HL-60/S4 (cell line): ENCODE data around the gene ARFGEF3.

Experiments
- in situ Hi-C: fragments of 300-500 bp; cut with MboI; formaldehyde crosslinking; loops from 2 replicates; pipeline ENCODE4 v1.14.3; 2022; ENCODE audit warnings: low sequenced_read_pairs

ARFGEF3 gene

DNA sequence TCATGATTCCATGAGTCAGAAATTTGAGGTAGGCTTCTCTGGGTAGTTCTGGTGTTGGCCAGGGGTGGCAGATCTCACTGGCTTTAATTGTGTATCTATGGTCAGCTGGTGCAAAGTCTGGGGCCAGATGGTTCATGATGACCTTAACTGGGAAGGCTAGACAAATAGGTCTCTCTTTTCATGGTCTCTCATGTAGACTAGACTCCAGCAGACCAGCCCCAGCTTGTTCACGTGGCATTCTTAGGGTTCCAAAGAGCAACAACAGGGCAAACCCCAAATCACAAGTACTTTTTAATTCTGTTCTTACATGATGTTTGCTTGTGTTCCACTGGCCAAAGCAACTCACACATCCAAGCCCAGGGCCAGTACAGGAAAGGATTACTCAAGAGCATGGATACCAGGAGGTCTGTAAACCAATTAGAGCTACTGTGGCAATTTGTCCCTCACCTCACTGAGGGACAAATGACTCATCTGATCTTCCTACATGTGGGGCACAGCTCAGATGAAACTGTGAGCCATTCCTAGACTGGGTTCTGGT lies 136.1 kb downstream of the ARFGEF3 start:
- in situ Hi-C loops, result no loop called here

- in situ Hi-C loops, result no loop called here
These were observed 138.7 kb downstream of the ARFGEF3 start for GRCh38 chr6:138300469-138300868.

DNA sequence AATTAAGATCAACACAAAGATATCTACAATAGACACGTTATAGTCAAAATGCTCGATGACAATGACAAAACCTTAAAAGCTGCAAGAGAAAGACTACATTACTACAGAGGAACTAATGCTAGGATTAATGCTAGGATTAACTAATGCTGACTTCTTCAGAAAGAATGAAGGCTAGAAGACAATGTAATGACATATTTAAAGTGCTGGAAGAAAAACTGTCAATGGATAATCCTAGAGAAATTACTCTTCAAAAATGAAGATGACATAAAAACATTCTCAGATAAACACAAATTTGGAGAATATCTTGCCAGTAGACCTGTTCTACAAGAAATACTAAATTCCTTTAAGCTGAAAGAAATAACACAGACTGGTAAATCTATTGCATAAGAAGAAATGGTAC lies 140.8 kb downstream of the ARFGEF3 start:
- in situ Hi-C loops, result no loop called here

DNA sequence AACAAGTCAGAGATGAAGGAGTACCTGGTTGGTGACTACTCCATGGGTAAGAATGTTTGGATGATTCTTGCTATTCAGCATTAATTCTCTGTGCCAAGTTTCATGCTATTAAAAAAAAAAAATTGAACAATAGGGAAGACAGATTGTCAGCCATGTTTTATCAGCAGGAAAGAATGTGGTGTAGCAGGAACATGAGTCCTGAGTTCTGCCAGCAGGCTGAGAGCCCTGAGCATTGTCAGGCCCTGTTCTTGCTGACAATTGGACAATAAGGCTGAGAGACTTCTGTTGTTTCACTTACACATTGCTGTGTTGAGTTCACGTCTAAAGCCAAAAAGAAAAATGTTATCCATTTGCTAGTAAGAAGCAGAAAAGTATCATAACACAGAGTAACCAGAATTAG lies 145.6 kb downstream of the ARFGEF3 start:
- in situ Hi-C loops, result no loop called here

DNA sequence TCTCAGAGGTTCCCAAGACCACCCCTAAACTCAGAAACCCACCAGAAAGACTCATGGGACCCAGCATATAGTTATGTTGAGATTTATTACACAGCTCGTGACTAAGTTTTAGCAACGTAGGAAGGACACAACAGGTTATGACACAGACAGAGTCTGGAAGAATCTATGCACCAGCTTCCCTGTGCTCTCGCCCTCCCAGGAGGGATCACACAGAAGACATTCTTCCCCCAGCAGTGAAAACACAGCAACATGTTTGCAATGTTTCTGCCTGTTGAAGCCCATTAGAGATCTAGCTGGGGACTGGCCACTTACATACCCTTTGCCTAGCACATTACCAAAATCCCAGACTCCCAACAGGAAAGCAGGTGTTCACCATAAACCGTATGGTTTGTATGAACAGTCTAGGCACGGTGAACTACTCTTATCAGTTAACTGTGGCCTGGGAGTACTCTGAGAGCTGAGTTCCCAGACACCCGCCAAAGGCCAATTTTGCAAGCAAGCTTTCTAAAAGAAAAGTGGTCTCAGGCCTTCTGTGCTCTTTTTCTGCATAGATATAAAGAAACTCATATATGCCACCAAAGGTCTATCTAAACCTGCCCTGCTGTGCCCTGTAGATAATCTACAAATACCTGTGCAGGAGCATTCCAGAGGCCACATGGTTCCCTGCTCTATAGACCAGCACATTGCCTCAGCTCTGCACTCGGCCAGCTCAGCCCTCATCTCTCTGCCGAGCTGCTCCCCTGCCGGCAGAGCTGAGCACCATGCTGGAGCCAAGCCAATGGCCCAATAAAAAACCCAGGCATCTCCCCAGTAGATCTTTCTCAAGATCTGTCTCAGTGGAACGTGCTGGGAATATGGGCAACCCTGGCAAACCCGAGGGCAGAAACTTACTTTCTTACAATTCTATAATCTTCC lies 146.3 kb downstream of the ARFGEF3 start:
- in situ Hi-C loops, result no loop called here

DNA sequence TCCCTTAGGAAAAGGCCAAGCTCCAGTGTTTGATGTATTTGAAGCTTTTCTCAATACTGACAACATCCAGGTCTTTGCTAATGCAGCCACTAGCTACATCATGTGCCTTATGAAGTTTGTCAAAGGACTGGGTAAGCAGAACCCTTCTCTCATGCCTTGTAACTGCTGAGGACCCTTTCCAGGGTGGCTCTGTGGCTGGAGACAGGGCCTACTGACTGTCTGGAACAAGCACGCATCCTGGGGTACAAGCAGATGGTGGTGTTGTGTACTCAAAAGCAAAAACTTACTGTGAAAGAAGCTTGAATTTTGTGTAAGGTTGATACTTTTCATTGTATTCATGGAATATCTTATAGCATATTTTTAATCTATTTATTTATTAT lies 147.0 kb downstream of the ARFGEF3 start:
- in situ Hi-C loops, result no loop called here

DNA sequence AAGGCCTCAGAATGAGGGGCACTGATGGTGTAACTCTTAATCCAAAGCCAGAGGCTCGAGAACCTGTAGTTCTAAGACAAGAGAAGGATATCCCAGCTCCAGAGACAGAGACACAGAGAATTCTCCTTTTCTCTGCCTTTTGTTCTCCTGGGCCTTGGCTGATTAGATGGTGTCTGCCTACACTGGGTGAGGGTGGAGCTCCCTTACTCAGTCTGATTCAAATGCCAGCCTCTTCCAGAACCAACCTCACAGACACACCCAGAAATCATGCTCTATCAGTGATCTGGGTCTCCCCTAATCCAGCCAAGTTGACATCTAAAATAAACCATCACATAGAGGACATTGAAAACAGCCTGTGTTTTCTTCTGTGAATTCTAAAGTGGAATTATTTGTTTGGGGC lies 148.0 kb downstream of the ARFGEF3 start:
- in situ Hi-C loops, result no loop called here

- in situ Hi-C loops, result no loop called here
These were observed 148.6 kb downstream of the ARFGEF3 start for GRCh38 chr6:138310294-138310693.

GRCh38 chr6:138310821-138311220 lies 149.1 kb downstream of the ARFGEF3 start:
- in situ Hi-C loops, result no loop called here

DNA sequence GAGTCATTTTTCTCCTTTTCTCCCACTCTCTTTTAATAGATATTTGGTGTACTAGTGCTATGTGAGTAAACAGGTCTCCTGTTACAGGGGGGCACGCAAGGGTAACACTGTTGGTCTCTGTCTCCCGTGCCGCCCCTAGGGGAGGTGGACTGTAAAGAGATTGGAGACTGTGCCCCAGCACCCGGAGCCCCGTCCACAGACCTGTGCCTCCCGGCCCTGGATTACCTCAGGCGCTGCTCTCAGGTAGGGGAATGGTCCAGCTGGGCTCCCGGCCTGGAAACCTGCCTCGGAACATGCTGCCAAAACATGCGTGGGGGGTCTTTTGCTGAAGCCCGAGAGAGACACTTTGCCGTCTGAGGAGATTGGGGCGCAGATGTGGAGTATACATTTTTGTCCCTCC lies 149.5 kb downstream of the ARFGEF3 start:
- in situ Hi-C loops, result no loop called here

- in situ Hi-C loops, result no loop called here
These were observed 157.1 kb downstream of the ARFGEF3 start for GRCh38 chr6:138318741-138319375.

GRCh38 chr6:138321934-138322333 lies 160.2 kb downstream of the ARFGEF3 start:
- in situ Hi-C loops, result no loop called here

- in situ Hi-C loops, result no loop called here
These were observed 162.1 kb downstream of the ARFGEF3 start for GRCh38 chr6:138323821-138324220.

DNA sequence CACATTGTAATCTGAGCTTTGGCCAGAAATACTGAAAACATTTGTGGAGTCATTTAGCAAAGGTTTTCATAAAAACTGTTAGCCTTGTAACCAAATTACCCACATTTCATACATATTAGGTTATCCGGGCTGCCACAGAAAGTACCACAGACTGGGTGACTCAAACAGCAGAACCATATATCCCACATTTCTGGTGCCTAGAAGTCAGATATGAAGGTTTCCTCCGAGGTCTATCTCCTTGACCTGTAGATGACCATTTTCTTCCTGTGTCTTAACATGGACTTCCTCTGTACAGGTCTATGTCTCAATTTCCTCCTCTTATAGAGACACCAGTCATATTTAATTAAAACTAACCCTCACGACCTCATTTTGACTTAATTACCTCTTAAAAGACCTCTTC lies 166.5 kb downstream of the ARFGEF3 start:
- in situ Hi-C loops, result no loop called here

- in situ Hi-C loops, result no loop called here
These were observed 169.0 kb downstream of the ARFGEF3 start for GRCh38 chr6:138330763-138331162.

- in situ Hi-C loops, result no loop called here
These were observed 169.7 kb downstream of the ARFGEF3 start for GRCh38 chr6:138331444-138331843.

DNA sequence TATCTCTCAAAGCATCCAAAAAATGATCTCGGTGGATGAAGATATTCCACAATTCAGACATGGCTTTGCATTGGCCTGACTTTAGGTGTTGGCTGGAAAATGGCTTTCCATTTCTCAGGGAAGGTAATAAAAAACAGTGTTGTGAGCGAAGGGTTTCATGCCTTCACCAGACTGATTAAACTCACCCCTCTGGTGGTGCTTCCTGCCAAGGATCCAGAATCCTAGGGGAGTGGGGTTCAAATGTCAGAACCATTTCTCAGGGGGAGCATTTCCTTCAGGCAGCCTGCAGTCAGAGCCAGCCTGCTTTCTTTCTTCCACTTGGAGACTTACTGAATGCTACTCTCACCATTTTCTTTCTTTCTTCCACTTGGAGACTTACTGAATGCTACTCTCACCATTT lies 170.2 kb downstream of the ARFGEF3 start:
- in situ Hi-C loops, result no loop called here

DNA sequence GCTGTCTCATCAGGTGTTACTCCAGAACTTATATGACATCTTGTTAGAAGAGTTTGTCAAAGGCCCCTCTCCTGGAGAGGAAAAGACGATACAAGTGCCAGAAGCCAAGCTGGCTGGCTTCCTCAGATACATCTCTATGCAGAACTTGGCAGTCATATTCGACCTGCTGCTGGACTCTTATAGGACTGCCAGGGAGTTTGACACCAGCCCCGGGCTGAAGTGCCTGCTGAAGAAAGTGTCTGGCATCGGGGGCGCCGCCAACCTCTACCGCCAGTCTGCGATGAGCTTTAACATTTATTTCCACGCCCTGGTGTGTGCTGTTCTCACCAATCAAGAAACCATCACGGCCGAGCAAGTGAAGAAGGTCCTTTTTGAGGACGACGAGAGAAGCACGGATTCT lies 172.3 kb downstream of the ARFGEF3 start:
- in situ Hi-C loops, result no loop called here

DNA sequence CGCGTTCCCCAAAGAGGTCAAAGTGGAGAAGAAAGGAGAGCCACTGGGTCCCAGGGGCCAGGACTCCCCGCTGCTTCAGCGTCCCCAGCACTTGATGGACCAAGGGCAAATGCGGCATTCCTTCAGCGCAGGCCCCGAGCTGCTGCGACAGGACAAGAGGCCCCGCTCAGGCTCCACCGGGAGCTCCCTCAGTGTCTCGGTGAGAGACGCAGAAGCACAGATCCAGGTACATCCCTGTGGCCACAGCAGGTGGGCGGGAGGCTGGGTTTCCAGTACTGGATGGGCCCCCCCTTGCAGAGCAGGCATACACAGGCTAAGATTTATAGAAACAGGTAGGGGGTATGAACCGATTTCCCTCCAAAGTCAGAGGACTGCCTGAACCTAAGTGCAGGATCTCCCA lies 173.2 kb downstream of the ARFGEF3 start:
- in situ Hi-C loops, result no loop called here

DNA sequence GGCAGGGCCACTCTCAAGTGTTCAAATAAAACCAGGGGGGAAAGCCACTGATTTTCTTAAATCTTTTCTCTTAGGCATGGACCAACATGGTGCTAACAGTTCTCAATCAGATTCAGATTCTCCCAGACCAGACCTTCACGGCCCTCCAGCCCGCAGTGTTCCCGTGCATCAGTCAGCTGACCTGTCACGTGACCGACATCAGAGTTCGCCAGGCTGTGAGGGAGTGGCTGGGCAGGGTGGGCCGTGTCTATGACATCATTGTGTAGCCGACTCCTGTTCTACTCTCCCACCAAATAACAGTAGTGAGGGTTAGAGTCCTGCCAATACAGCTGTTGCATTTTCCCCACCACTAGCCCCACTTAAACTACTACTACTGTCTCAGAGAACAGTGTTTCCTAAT lies 174.5 kb downstream of the ARFGEF3 start:
- in situ Hi-C loops, result no loop called here

- in situ Hi-C loops, result no loop called here
These were observed 175.3 kb downstream of the ARFGEF3 start for GRCh38 chr6:138337076-138337475.

GRCh38 chr6:138339024-138339423 lies 177.3 kb downstream of the ARFGEF3 start:
- in situ Hi-C loops, result no loop called here
